Stimulated activated CD8-positive, alpha-beta memory T cell treated with anti-CD3 and anti-CD28 coated beads, Interleukin-15, amount 100 ng/mL, for 48 hours (primary cell): ENCODE results near the gene PALM3.
"Not testable (repeated sequence)": the region's sequence is repeated elsewhere in the genome, so short reads cannot be mapped to it uniquely, and the experiment has no call there.

ENCODE experiments used
- DNase-seq, 2 donors: peaks; one replicate each; pipeline ENCODE4 v3.0.0-alpha.2; 2020; ENCODE audit warnings: low read depth in 2 of 2

The PALM3 gene

DNA sequence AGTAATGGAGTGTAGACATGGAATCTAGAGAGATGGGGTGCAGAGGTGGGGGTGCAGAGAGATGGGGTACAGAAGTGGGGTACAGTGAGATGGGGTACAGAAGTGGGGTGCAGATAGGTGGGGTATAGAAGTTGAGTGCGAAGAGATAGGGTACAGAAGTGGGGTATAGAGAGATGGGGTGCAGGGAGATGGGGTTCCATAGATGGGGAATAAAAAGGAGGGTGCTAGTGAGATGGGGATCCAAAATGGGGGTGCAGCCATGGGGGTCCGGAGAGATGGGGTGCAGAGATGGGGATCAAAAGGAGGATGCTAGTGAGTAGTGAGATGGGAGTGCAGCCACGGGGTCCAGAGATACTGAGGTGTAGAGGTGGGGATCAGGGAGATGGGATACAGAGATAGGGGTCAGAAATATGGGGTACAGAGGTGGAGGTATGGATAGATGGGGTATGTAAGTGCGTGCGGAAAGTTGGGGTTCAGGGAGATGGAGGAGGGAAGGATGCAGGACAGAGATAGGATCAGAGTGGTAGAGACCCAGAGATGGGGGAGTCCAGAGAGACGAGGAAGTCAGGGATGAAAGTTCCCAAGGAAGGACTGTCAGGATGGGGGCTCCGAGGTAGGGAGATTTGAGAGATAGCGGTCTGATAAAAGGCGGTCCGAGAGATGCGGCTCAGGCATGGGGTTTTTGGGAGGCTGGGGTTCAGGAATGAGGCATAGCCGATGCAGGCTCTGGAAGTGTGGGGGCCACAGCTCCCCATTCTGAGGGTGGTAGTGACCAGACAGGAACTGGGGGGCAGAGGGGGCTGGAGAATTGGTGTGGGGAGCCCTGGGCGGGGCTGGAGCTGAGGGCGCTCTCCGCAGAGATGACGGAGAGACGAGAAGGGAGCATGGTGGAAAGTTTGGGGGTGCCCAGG, 3.4 kb downstream of the PALM3 start:
- DNase-seq: no peak

DNA sequence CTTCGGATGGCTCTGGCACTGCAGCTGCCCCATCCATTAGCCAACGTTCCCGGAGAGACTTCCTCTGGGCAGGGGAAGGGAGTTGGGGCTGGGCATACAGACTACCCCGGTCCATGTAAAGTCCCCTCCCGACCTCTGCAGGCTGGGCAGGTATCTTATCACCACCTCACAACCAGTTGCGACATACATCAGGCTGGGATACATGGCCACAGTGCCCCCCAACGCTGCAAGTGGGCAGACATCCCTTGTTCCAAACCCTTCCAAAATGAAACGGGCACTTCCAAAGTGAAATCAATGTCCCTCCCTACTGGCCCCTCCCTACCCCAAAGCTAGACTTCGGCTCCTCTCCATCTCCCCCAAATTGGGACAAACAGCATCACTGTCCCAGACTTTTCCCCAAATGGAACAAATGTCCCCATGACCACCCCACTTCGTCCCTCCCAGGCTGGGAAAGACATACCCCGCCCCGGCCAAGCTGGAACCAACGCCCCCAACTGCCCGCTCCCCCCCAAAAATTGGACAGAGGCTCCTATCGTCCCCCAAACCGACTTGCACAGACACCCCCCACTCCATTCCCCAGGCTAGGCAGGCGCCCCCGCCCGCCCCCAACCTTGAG, 5.0 kb downstream of the PALM3 start:
- no peak for DNase-seq

GRCh38 chr19:14056069-14056666, 5.7 kb downstream of the PALM3 start:
- DNase-seq: no peak

GRCh38 chr19:14055396-14055795, 6.5 kb downstream of the PALM3 start:
- DNase-seq: no peak

DNA sequence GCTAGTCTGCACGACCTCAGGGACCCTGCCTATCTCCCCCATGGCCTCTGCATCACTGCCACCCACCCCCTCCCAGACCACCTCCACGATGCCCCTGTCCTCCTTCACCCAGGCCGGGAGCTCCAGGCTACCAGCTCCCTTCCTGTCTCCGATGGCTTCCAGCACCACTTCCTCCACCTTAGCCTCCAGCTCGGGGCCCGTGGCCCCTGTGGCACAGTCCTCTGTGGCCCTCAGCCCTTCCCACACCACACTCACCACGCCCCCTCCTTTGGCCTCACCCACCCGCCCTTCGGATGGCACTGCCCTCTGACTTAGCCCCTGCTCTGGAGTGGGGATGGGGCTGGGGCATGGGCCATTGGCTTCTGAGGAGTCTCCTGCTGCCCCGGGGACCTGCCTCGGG, 7.2 kb downstream of the PALM3 start:
- DNase-seq: no peak

DNA sequence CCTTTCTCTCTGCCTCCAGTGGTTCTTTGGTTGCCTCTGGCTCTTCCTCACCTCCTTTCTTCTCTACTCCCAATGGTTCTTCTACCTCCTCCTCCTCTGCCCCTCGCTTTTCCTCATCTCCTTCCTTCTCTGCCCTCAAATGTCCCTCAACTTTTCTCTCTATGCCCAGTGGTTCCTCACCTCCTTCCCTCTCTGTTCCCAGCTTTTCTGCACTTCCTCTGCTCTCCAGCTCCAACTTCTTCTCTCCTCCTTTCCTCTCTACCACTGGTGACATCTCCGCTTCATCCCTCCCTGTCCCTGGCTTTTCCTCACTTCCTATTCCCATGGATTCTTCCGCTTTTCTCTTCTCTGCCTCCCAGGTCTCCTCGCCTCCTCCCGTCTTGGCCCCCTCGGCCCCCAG, 7.8 kb downstream of the PALM3 start:
- no peak for DNase-seq

DNA sequence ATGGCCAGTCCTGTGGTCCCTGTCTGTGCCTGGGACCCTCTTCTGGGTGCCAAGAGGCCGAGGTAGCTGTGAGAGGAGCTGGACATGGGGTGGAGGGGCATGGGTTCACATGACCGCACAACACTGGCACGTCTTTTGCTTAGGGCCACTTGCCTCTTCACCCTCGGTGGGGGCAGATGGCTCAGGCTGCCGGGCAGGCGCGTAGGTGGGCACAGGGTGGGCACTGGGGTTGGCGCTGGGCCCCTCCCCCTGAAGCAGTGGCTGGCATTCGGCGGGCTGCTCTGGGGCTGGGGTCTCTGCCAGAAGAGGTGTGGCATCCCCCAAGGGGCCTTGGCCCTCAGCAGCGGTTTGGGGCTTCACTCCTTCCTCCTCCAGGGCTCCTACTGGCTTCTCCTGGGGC, 8.4 kb downstream of the PALM3 start:
- DNase-seq: no peak

DNA sequence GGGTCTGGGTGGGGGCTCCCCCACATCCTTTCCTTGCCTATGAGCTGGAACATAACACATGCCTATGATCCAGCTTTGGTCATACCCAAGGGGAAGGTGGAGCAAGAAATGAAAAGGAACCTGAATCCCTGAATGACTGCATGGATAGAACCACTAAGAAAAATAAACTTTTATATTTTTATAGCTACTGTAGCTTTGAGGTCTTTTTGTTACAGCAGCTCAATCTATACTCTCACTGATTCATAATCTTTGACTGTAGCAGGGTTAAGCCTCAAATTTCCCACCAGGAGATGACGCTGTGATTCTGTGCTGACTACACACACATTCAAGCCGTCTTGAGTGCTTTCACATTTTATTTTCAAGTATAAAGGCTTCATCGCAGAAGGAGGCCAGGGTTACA, 8.8 kb downstream of the PALM3 start:
- DNase-seq: no peak

GRCh38 chr19:14052470-14052869, 9.4 kb downstream of the PALM3 start:
- DNase-seq: no peak

- DNase-seq: no peak
These were observed 9.9 kb downstream of the PALM3 start for GRCh38 chr19:14051980-14052379.

- DNase-seq: not testable (repeated sequence)
These were observed 10.9 kb downstream of the PALM3 start for GRCh38 chr19:14050961-14051360.

- no peak for DNase-seq
These were observed 11.4 kb downstream of the PALM3 start for GRCh38 chr19:14050512-14050911.

- peak; percentile 49 to 55 for DNase-seq
These were observed 13.3 kb downstream of the PALM3 start for GRCh38 chr19:14048443-14049153.

DNA sequence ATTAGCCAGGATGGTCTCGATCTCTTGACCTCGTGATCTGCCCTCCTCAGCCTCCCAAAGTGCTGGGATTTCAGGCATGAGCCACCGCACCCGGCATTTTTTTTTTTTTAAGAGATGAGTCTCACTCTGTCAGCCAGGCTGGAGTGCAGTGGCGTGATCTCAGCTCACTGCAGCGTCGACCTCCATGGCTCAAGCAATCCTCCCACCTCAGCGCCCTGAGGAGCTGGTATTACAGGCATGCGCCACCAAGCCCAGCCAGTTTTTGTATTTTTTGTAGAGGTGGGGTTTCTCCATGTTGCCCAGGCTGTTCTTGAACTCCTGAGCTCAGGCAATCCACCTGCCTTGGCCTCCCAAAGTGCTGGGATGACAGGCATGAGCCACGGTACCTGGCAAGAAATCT, 14.0 kb downstream of the PALM3 start:
- not testable (repeated sequence) for DNase-seq

DNA sequence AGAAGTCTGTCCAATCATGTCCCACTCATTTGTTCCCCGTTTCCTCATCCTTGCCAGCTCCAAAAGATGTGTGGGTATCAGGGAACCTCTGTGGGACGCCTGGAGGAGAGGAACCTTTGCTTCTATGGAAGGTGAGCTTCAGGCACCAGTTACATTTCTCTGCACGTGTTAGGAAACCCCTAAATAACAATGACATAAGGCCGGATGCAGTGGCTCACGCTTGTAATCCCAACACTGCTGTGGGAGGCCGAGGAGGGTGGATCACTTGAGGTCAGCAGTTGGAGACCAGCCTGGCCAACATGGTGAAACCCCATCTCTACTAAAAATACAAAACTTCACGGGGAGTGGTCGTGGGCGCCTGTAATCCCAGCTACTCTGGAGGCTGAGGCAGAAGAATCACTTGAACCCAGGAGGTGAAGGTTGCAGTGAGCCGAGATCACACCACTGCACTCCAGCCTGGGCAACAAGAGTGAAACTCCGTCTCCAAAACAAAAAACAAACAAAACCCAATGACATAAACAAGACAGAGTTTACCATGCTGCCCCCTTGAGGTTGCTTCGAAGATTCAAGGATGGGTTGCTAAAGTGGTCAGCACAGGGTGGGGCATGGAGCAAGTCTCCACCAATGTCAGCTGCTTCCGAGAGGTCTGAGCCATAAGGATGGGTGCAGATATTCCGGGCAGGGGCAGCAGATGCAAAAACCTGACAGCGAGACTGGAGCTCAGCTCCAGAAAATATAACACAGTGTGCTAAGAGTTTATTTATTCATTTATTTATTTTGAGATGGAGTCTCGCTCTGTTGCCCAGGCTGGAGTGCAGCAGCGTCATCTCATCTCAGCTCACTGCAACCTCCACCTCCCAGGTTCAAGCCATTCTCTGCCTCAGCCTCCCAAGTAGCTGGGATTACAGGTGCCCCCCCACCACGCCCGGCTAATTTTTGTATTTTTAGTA, 18.9 kb downstream of the PALM3 start:
- DNase-seq: not testable (repeated sequence)

DNA sequence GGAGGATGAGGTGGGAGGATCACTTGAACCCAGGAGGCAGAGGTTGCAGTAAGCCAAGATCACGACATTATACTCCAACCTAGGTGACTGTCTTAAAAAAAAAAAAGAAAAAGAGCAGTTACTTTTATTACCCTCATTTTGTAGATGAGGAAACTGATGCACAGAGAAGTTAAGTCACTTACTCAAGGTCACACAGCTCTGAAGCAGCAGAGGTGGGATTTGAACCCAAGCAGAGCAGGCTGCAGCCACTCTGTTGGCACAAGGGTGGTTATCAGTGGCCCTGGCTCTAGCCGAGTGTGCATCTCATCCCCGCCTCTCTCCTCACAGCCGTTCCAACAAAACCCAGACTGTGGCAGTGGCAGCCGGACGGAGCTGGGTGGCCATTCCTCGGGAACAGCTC, 22.7 kb downstream of the PALM3 start:
- DNase-seq: no peak

DNA sequence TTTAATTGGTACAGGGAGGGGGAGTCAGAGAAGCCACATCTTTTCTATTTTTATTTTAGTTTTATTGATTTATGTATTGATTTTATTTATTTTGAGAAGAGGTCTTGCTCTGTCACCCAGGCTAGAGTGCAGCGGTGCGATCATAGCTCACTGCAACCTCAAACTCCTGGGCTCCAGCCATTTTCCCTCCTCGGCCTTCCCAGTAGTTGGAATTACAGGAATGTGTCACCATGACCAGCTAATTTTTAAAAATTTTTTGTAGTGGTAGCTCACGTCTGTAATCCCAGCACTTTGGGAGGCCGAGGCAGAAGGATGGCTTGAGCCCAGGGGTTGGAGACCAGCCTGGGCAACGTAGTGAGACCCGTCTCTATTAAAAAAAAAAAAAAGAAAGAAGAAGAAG, 26.2 kb downstream of the PALM3 start:
- DNase-seq: no peak

DNA sequence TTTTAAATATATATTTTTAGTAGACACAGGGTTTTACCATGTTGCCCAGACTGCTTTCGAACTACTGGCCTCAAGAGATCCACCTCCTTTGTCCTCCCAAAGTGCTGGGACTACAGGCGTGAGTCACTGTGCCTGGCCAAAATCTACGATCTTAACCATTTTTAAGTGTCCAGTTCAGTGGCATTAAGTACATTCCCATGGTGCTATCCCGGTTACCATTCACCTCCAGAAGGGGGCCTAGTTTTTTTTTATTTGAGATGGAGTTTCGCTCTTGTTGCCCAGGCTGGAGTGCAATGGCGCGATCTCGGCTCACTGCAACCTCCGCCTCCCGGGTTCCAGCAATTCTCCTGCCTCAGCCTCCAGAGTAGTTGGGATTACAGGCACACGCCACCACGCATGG, 26.7 kb downstream of the PALM3 start:
- DNase-seq: not testable (repeated sequence)

DNA sequence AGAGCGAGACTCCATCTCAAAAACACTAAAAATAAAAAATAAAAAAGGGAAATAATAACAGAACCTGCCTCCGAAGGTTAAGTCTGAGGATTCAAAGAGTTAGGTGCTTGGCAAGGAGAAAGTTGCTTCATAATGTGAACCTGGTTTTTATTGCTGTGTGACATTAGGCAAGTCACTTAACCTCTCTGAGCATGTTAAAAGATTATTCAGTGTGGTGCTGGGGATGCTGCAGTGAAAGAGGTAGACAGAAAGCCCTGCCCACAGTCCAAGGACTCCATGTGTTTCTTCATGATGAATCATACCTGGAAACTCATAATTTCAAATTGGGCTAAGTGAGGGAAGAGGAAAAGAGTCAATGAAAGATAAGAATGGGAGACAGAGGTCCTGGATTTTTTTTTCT, 27.9 kb downstream of the PALM3 start:
- no peak for DNase-seq

DNA sequence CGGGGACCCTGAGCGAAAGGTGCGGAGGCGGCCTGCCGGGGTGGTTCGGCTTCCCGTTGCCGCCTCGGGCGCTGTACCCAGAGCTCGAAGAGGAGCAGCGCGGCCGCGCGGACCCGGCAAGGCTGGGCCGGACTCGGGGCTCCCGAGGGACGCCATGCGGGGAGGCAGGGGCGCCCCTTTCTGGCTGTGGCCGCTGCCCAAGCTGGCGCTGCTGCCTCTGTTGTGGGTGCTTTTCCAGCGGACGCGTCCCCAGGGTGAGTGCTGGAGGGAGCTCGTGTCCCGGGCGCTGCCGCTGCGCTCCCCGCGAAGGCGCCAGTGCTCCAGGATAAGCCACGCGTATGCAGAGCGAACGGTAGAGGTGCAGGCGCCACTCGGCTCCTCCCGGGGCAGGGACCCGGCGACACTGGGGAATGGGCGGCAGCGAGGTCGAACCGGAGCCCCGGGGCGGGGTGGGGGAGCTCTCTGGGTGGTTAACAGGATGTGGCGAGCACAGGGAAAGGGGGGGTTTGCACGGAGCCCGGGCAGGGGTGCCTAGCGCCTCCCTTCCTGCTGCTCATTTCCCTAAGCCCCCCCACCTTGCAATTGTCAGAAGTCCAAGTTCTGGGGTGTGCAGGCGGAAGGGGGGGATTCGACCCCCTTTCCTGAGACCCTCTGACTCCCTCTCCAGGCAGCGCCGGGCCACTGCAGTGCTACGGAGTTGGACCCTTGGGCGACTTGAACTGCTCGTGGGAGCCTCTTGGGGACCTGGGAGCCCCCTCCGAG, 30.0 kb downstream of the PALM3 start, which contains the start of gene IL27RA:
IL27RA (plus strand) TSS at position 44 of the 762 bp plus-strand sequence; CDS start at position 155, 111 bp downstream.
- peak; percentile 55 to 58 for DNase-seq
